H1 (cell line): ENCODE results near the gene RECK. TPM values are rescaled to one million over a fixed set of nuclear protein-coding genes. Genes with fewer than 3 reads are reported as not detected.

Experiments
- CTCF ChIA-PET: fragments of 300-600 bp; sonication (Branson Sonifier 250); formaldehyde crosslinking; loops from one replicate; lab custom pipeline; 2021; ENCODE audit not compliant: partially characterized antibody; lab: Charles Lee
- POLR2A ChIA-PET: fragments of 300-600 bp; sonication (Branson Sonifier 250); formaldehyde crosslinking; loops from one replicate; lab custom pipeline; 2021; ENCODE audit warnings: inconsistent platforms; ENCODE audit not compliant: partially characterized antibody; lab: Charles Lee
- DNase-seq, 2 experiments: peaks; one replicate each; pipeline versions ENCODE4 v3.0.0 to v3.0.0-alpha.2; 2010 to 2022; ENCODE audit warnings: low spot score in 2 of 2, low read depth in 1 of 2, mixed read lengths in 1 of 2
- FAIRE-seq: peaks from 2 replicates; lab custom pipeline; 2011; peaks lifted over from hg19 to GRCh38; lab: Jason Lieb, UNC
- H2AFZ ChIP-seq: 2 replicates; pipeline ENCODE4 v1.8.1; 2012; ENCODE audit warnings: low read length, inconsistent platforms
- H2AK5ac ChIP-seq: 2 replicates; pipeline ENCODE4 v1.6.1; 2013; ENCODE audit warnings: low read depth, low read length
- H2BK120ac ChIP-seq: replicated peaks from 2 replicates; pipeline ENCODE3; 2013; ENCODE audit warnings: low read depth, low read length, inconsistent platforms
- H2BK12ac ChIP-seq: 2 replicates; pipeline ENCODE4 v1.6.1; 2013; ENCODE audit warnings: low read depth, low read length
- H2BK15ac ChIP-seq: 2 replicates; pipeline ENCODE4 v1.6.1; 2013; ENCODE audit warnings: low read length
- H2BK20ac ChIP-seq: 2 replicates; pipeline ENCODE4 v1.6.1; 2013; ENCODE audit warnings: low read length
- H2BK5ac ChIP-seq: 2 replicates; pipeline ENCODE4 v1.6.1; 2013; ENCODE audit warnings: low read depth, low read length
- H3K14ac ChIP-seq: 2 replicates; pipeline ENCODE4 v1.6.1; 2013; ENCODE audit warnings: inconsistent platforms; ENCODE audit not compliant: insufficient read length
- H3K18ac ChIP-seq: 2 replicates; pipeline ENCODE4 v1.6.1; 2013; ENCODE audit warnings: low read length; ENCODE audit errors: extremely low read depth
- H3K23ac ChIP-seq: 2 replicates; pipeline ENCODE4 v1.6.1; 2013; ENCODE audit warnings: inconsistent platforms; ENCODE audit not compliant: insufficient read length
- H3K23me2 ChIP-seq: 2 replicates; pipeline ENCODE4 v1.6.1; 2013; ENCODE audit warnings: low read depth, low read length
- H3K27ac ChIP-seq: 2 replicates; pipeline ENCODE4 v1.6.1; 2011; ENCODE audit warnings: low read depth, low read length, inconsistent platforms
- H3K27me3 ChIP-seq, 4 experiments: replicated peaks in 1 of 4; 1 replicate in 1 of 4; 2 replicates in 3 of 4; pipeline versions ENCODE4 v1.6.1 to v1.8.1; 2011 to 2013; ENCODE audit warnings: low read length in 3 of 4, mild to moderate bottlenecking in 3 of 4, inconsistent platforms in 2 of 4, mixed read lengths in 2 of 4, moderate library complexity in 1 of 4; ENCODE audit not compliant: control insufficient read depth in 3 of 4, insufficient read depth in 3 of 4; ENCODE audit errors: extremely low read depth in 1 of 4
- H3K36me3 ChIP-seq, 4 experiments: 2 replicates each; pipeline versions ENCODE4 v1.6.1 to v1.8.1; 2011 to 2013; ENCODE audit warnings: mild to moderate bottlenecking in 4 of 4, low read length in 3 of 4, moderate library complexity in 2 of 4, control low read depth in 1 of 4, inconsistent platforms in 1 of 4; ENCODE audit not compliant: insufficient read depth in 4 of 4, control insufficient read depth in 2 of 4
- H3K4ac ChIP-seq: replicated peaks from 2 replicates; pipeline ENCODE3; 2013; ENCODE audit warnings: low read length, low read depth, mixed read lengths, inconsistent platforms; ENCODE audit not compliant: insufficient read length
- H3K4me1 ChIP-seq, 4 experiments: replicated peaks in 1 of 4; 1 replicate in 1 of 4; 2 replicates in 3 of 4; pipeline versions ENCODE4 v1.6.1 to v1.8.1; 2011 to 2013; ENCODE audit warnings: low read length in 3 of 4, inconsistent platforms in 2 of 4, mixed read lengths in 1 of 4; ENCODE audit not compliant: insufficient read depth in 4 of 4, control insufficient read depth in 3 of 4
- H3K4me2 ChIP-seq, 2 experiments: 2 replicates each; pipeline versions ENCODE4 v1.6.1 to v1.8.1; 2011 to 2013; ENCODE audit warnings: low read depth in 2 of 2, low read length in 2 of 2, control low read depth in 1 of 2, inconsistent platforms in 1 of 2, mild to moderate bottlenecking in 1 of 2; ENCODE audit not compliant: insufficient read depth in 1 of 2
- H3K4me3 ChIP-seq, 4 experiments: fragments of 200-600, 300-600 bp in 1 of 4; sonication (generic), shearing (Covaris generic), sonication (Bioruptor Twin) in 1 of 4; 2 replicates each; pipeline versions ENCODE4 v1.5.1 to v1.8.1; 2011 to 2016; ENCODE audit warnings: low read length in 4 of 4, low read depth in 3 of 4, control low read depth in 2 of 4, inconsistent platforms in 2 of 4, mild to moderate bottlenecking in 2 of 4, mixed read lengths in 1 of 4, moderate library complexity in 1 of 4; ENCODE audit not compliant: insufficient read depth in 2 of 4; ENCODE audit errors: extremely low read depth in 1 of 4
- H3K56ac ChIP-seq: replicated peaks from 2 replicates; pipeline ENCODE3; 2013; ENCODE audit warnings: low read depth, mild to moderate bottlenecking, mixed read lengths, low read length, inconsistent platforms; ENCODE audit not compliant: insufficient read length
- H3K79me1 ChIP-seq: 2 replicates; pipeline ENCODE4 v1.6.1; 2013; ENCODE audit warnings: low read depth, low read length, control low read depth
- H3K79me2 ChIP-seq, 2 experiments: 2 replicates each; pipeline versions ENCODE4 v1.6.1 to v1.8.1; 2012 to 2013; ENCODE audit warnings: low read length in 2 of 2, mild to moderate bottlenecking in 2 of 2, inconsistent platforms in 1 of 2; ENCODE audit not compliant: insufficient read depth in 2 of 2, control insufficient read depth in 1 of 2
- H3K9ac ChIP-seq, 4 experiments: replicated peaks in 1 of 4; 1 replicate in 1 of 4; 2 replicates in 3 of 4; pipeline versions ENCODE4 v1.6.1 to v1.8.1; 2011 to 2013; ENCODE audit warnings: low read depth in 3 of 4, low read length in 3 of 4, control low read depth in 2 of 4, mild to moderate bottlenecking in 2 of 4, moderate library complexity in 2 of 4, inconsistent platforms in 1 of 4; ENCODE audit errors: extremely low read depth in 1 of 4
- H3K9me3 ChIP-seq, 2 experiments: 2 replicates each; pipeline versions ENCODE4 v1.6.1 to v1.8.1; 2012 to 2013; ENCODE audit warnings: mild to moderate bottlenecking in 2 of 2, moderate library complexity in 2 of 2, control low read depth in 1 of 2, inconsistent platforms in 1 of 2, low read depth in 1 of 2, low read length in 1 of 2, mixed read lengths in 1 of 2; ENCODE audit not compliant: insufficient read depth in 2 of 2
- H4K20me1 ChIP-seq, 2 experiments: replicated peaks in 1 of 2; 2 replicates each; pipeline versions ENCODE3 to v1.8.1; 2011 to 2013; ENCODE audit warnings: inconsistent platforms in 2 of 2, low read length in 2 of 2, mild to moderate bottlenecking in 1 of 2; ENCODE audit not compliant: insufficient read depth in 2 of 2, control insufficient read depth in 1 of 2
- H4K5ac ChIP-seq: 2 replicates; pipeline ENCODE4 v1.6.1; 2013; ENCODE audit warnings: low read length, low read depth, mixed read lengths, inconsistent platforms; ENCODE audit not compliant: insufficient read length
- H4K8ac ChIP-seq: 2 replicates; pipeline ENCODE4 v1.8.0; 2013; ENCODE audit warnings: mild to moderate bottlenecking, moderate library complexity, low read length, inconsistent platforms; ENCODE audit not compliant: insufficient read depth; ENCODE audit errors: extremely low read depth
- H4K91ac ChIP-seq: replicated peaks from 2 replicates; pipeline ENCODE3; 2013; ENCODE audit warnings: low read length, mixed read lengths, inconsistent platforms; ENCODE audit not compliant: insufficient read length
- ASH2L ChIP-seq: fragments of 200-600, 300-600 bp; sonication (generic); IDR thresholded peaks from one replicate; pipeline ENCODE4 v1.7.1; 2017; ENCODE audit warnings: low read length
- BACH1 ChIP-seq: IDR thresholded peaks from 2 replicates; pipeline ENCODE4 v1.6.1; 2012; ENCODE audit warnings: low read length, improper control_type of control experiment
- CHD1 ChIP-seq: IDR thresholded peaks from 2 replicates; pipeline ENCODE4 v1.6.1; 2012; ENCODE audit warnings: low read depth, low read length, improper control_type of control experiment
- EGR1 ChIP-seq: IDR thresholded peaks from 2 replicates; pipeline ENCODE4 v1.6.1; 2011; ENCODE audit warnings: low read depth, low read length, borderline replicate concordance
- HDAC6 ChIP-seq: IDR thresholded peaks from one replicate; pipeline ENCODE4 v1.7.1; 2012; ENCODE audit warnings: low read depth, mild to moderate bottlenecking, inconsistent platforms, low read length, moderate library complexity
- JUND ChIP-seq: IDR thresholded peaks from 2 replicates; pipeline ENCODE4 v1.6.1; 2011; ENCODE audit warnings: mild to moderate bottlenecking, improper control_type of control experiment, low read length
- KDM1A ChIP-seq: fragments of 200-600, 300-600 bp; sonication (generic); IDR thresholded peaks from 2 replicates; pipeline ENCODE4 v1.7.1; 2016; ENCODE audit warnings: mild to moderate bottlenecking, low read length, borderline replicate concordance
- RFX5 ChIP-seq: IDR thresholded peaks from 2 replicates; pipeline ENCODE4 v1.6.1; 2011; ENCODE audit warnings: low read depth, low read length, improper control_type of control experiment, borderline replicate concordance
- RNF2 ChIP-seq: fragments of 200-900, 300-1000 bp; sonication (generic); IDR thresholded peaks from 2 replicates; pipeline ENCODE4 v1.7.1; 2016; ENCODE audit warnings: borderline replicate concordance, low read depth, mild to moderate bottlenecking, antibody characterized with exemption, low read length; ENCODE audit not compliant: poor library complexity, severe bottlenecking; ENCODE audit errors: missing control alignments
- RXRA ChIP-seq: IDR thresholded peaks from 2 replicates; pipeline ENCODE4 v1.6.1; 2011; ENCODE audit warnings: low read depth, mild to moderate bottlenecking, low read length, moderate library complexity; ENCODE audit not compliant: insufficient read depth
- SIX5 ChIP-seq: IDR thresholded peaks from 2 replicates; pipeline ENCODE4 v1.6.1; 2011; ENCODE audit warnings: mild to moderate bottlenecking, low read depth, low read length
- SP2 ChIP-seq: IDR thresholded peaks from 2 replicates; pipeline ENCODE4 v1.6.1; 2012; ENCODE audit warnings: mild to moderate bottlenecking, low read length, inconsistent platforms
- TAF7 ChIP-seq: optimal IDR thresholded peaks from 2 replicates; pipeline ENCODE3; 2011; ENCODE audit warnings: low read depth, mild to moderate bottlenecking, inconsistent platforms, low read length, moderate library complexity, borderline replicate concordance
- TEAD4 ChIP-seq: IDR thresholded peaks from 2 replicates; pipeline ENCODE4 v1.6.1; 2012; ENCODE audit warnings: low read depth, low read length, inconsistent platforms, mixed read lengths
- ZNF274 ChIP-seq: IDR thresholded peaks from 2 replicates; pipeline ENCODE4 v1.7.0; 2012; ENCODE audit warnings: low read length, borderline replicate concordance; ENCODE audit errors: extremely low read depth
- WGBS, 2 experiments: shearing (Covaris generic) in 1 of 2; methylation state at CpG; one replicate each; pipeline versions ENCODE4 v1.1.6 to v1.1.7; 2013 to 2015; ENCODE audit warnings: low lambda C conversion rate in 2 of 2, mixed read lengths in 2 of 2, inconsistent platforms in 1 of 2, low coverage in 1 of 2, missing lambda C conversion rate in 1 of 2; ENCODE audit not compliant: insufficient replicate concordance in 2 of 2, insufficient coverage in 1 of 2, insufficient read length in 1 of 2; ENCODE audit errors: extremely low coverage in 1 of 2, missing lambda C conversion rate in 1 of 2; 5-methylcytosine and 5-hydroxymethylcytosine counted together
- polyA plus RNA-seq, 7 experiments: library from polyadenylated mRNA; depleted of rRNA in 3 of 7; stranded (reverse) in 5 of 7; unstranded in 2 of 7; fragments of >200 nt in 5 of 7; fragments of 200-250 nt in 2 of 7; gene quantifications; 1 replicate in 5 of 7; 2 replicates in 1 of 7; 4 replicates in 1 of 7; pipeline versions ENCODE4 v1.2.1 to v1.2.3, GENCODE V29; 2011 to 2013; ENCODE audit warnings: missing spikeins in 2 of 7, mixed read lengths in 2 of 7
- total RNA-seq: library from RNA; stranded (reverse); fragmentation: NEBNext Ultra II Directional; extraction: Animal tissue kit (Norgen Biotek cat#: 25700); gene quantifications from 2 replicates; pipeline ENCODE4 v1.2.1, GENCODE V29; 2021

Gene RECK
- total and polyA plus RNA-seq, 2 of the 8 experiments (the other 6 are each of a cell fraction or from before 2014, with no cell fraction given), result 5.4 to 9.8 TPM

DNA sequence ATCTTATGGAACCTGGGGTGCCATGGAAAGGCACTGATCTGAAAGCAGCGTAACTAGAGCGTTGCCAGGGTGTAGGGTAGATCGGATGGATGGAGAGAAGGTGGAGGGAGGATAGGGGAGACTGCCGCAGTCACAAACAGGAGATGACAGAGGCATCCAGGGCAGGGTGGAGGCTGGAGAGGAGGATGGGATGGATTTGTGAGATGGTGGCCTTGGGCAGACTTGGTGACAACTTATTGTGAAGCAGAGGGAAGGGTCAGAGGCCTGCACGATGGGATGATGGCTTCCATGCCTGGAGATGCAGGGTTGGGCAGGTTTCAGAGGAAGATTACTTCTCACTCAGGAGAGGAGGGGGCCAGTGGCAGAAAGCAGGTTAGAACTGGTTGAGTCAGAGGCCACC, 102.2 kb downstream of the RECK start:
- Histone ChIP-seq H3K23ac (no peak overlapping the region), H3K9me3 (no peaks in the 10 kb centered on the region), H3K4me3 (no peak overlapping the region), H4K91ac (no peak overlapping the region), H2BK12ac (no peak overlapping the region), H3K36me3 (no peaks in the 10 kb centered on the region), H4K20me1 (peaks cover 3 to 5% of the 10 kb centered on the region in 2 experiments), H2BK20ac (no peak overlapping the region), H2BK5ac (no peak overlapping the region), H3K23me2 (peaks cover 15% of the 10 kb centered on the region), H3K4me1 (peaks cover 0 to 15% (median 7%) of the 10 kb centered on the region in 4 experiments; a peak in 6 of 7 replicates), H3K79me2 (no peaks in the 10 kb centered on the region), H3K27ac (no peak overlapping the region), H3K4me2 (no peak overlapping the region), H3K79me1 (no peaks in the 10 kb centered on the region), H3K18ac (no peak overlapping the region), H2BK120ac (no peak overlapping the region), H2BK15ac (no peak overlapping the region), H3K14ac (no peak overlapping the region), H2AK5ac (no peak overlapping the region), H3K4ac (no peak overlapping the region), H3K27me3 (peaks cover 18 to 55% (median 45%) of the 10 kb centered on the region in 4 experiments), H4K8ac (no peak overlapping the region), H3K9ac (no peak overlapping the region), H3K56ac (no peak overlapping the region), H4K5ac (no peak overlapping the region), H2AFZ (no peak overlapping the region)
- TF ChIP-seq SP2 (no peak), SIX5 (no peak), ZNF274 (no peak), TEAD4 (no peak), RXRA (no peak), TAF7 (no peak), RFX5 (no peak), EGR1 (no peak), BACH1 (no peak), HDAC6 (no peak), CHD1 (no peak), JUND (no peak), RNF2 (no peak), ASH2L (no peak), KDM1A (no peak)
- no peak for DNase-seq
- CTCF ChIA-PET, result interaction anchor here (0.9 to 6.7 kb wide), 8 partner anchors 10 to 590 kb away, joined by 4 to 58 read pairs (median 7); partner anchors contain the start of gene CCIN
- WGBS, 2 experiments, result 96% methylated on average over 5 of the region's 5 CpGs; no CpG with 5 or more reads in 1 of the 2 experiments
- FAIRE-seq, result no peak
- POLR2A ChIA-PET, result interaction anchor here (1.2 kb wide), 1 partner anchor 24 kb away, joined by 3 read pairs; no protein-coding TSS in a partner anchor
